GM18870 (cell line): Measurements from ENCODE around the gene PLEKHA7.
"Not testable (repeated sequence)": the region's sequence is repeated elsewhere in the genome, so short reads cannot be mapped to it uniquely, and the experiment has no call there.

Source experiments
- ATAC-seq: cut with Tn5 transposase; IDR thresholded peaks from one replicate; pipeline ENCODE4 v1.9.1; 2021; ENCODE audit warnings: moderate library complexity; ENCODE audit not compliant: unreplicated experiment

Gene PLEKHA7

GRCh38 chr11:16918543-16919182 is 95.6 kb downstream of the PLEKHA7 start:
- not testable (repeated sequence) for ATAC-seq

GRCh38 chr11:16917941-16918340 is 96.3 kb downstream of the PLEKHA7 start:
- ATAC-seq = no peak

GRCh38 chr11:16912692-16913111 is 101.5 kb downstream of the PLEKHA7 start:
- ATAC-seq = no peak

- ATAC-seq = no peak
Observed at GRCh38 chr11:16911658-16912057, 102.6 kb downstream of the PLEKHA7 start.

- ATAC-seq = no peak
Observed at GRCh38 chr11:16911186-16911585, 103.0 kb downstream of the PLEKHA7 start.

- ATAC-seq = peak; percentile 85
Observed at GRCh38 chr11:16909359-16910035, 104.7 kb downstream of the PLEKHA7 start.

GRCh38 chr11:16905375-16905774 is 108.8 kb downstream of the PLEKHA7 start:
- ATAC-seq = no peak

GRCh38 chr11:16904761-16905160 is 109.5 kb downstream of the PLEKHA7 start:
- not testable (repeated sequence) for ATAC-seq

- peak; percentile 70 for ATAC-seq
Observed at GRCh38 chr11:16902781-16903378, 111.3 kb downstream of the PLEKHA7 start.

- ATAC-seq = peak; percentile 85
Observed at GRCh38 chr11:16902182-16902581, 112.0 kb downstream of the PLEKHA7 start.

GRCh38 chr11:16900491-16900890 is 113.7 kb downstream of the PLEKHA7 start:
- ATAC-seq = no peak

GRCh38 chr11:16899708-16900303 is 114.4 kb downstream of the PLEKHA7 start:
- no peak for ATAC-seq

GRCh38 chr11:16898274-16898985 is 115.8 kb downstream of the PLEKHA7 start:
- ATAC-seq = no peak

- no peak for ATAC-seq
Observed at GRCh38 chr11:16897470-16898061, 116.6 kb downstream of the PLEKHA7 start.

GRCh38 chr11:16896729-16897469 is 117.3 kb downstream of the PLEKHA7 start:
- ATAC-seq = no peak

GRCh38 chr11:16895306-16895705 is 118.9 kb downstream of the PLEKHA7 start:
- ATAC-seq = no peak

GRCh38 chr11:16893456-16894066 is 120.7 kb downstream of the PLEKHA7 start:
- no peak for ATAC-seq

GRCh38 chr11:16891964-16892363 is 122.2 kb downstream of the PLEKHA7 start:
- ATAC-seq = no peak

GRCh38 chr11:16891165-16891564 is 123.0 kb downstream of the PLEKHA7 start:
- ATAC-seq = no peak

GRCh38 chr11:16890442-16890841 is 123.8 kb downstream of the PLEKHA7 start:
- ATAC-seq = no peak
